Fibroblast of skin of back (primary cell): Measurements from ENCODE around the gene PRR13. TPM values are rescaled to one million over a fixed set of nuclear protein-coding genes. Genes with fewer than 3 reads are reported as not detected.
"Not testable (repeated sequence)": the region's sequence is repeated elsewhere in the genome, so short reads cannot be mapped to it uniquely, and the experiment has no call there.

Experiments used
- DNase-seq: peaks from one replicate; pipeline ENCODE4 v3.0.0-alpha.2; 2013
- polyA plus RNA-seq, 2 experiments: library from polyadenylated mRNA; unstranded; fragments of 120-200 nt; gene quantifications; one replicate each; pipeline ENCODE4 v1.2.1, GENCODE V29; 2013; ENCODE audit not compliant: insufficient read length in 2 of 2

The PRR13 gene
- polyA plus RNA-seq (2013, experiment 1 of 2; ENCODE audit: insufficient read length), result 166 TPM
- polyA plus RNA-seq (2013, experiment 2 of 2; ENCODE audit: insufficient read length), result 110 TPM

GRCh38 chr12:53441040-53441833, at the start of gene PRR13:
Gene PRR13 (plus strand): TSS chr12:53441734. CDS start chr12:53442715, 981 bp downstream.
- DNase-seq, result peak; percentile 100

DNA sequence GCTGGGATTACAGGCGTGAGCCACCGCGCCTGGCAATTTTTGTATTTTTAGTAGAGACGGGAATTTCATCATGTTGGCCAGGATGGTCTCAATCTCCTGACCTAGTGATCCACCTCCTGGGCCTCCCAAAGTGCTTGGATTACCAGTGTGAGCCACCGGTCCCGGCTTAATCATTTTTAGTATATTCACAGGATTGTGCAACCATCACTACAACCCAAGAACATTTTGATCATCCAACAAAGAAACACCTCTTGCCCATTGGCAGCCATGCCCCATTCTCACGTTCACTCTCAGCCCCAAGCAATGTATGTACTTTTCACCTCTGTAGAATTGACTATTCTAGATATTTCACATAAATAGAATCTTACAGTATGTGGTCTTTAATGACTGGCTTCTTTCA, 41.6 kb upstream of the PRR13 start:
- no peak for DNase-seq

- not testable (repeated sequence) for DNase-seq
These were observed 39.2 kb upstream of the PRR13 start for GRCh38 chr12:53402351-53402750.

- no peak for DNase-seq
These were observed 38.7 kb upstream of the PRR13 start for GRCh38 chr12:53402871-53403270.

GRCh38 chr12:53410951-53411350, 30.6 kb upstream of the PRR13 start:
- DNase-seq, result no peak

GRCh38 chr12:53413485-53414204, 27.9 kb upstream of the PRR13 start:
- DNase-seq, result peak; percentile 6

DNA sequence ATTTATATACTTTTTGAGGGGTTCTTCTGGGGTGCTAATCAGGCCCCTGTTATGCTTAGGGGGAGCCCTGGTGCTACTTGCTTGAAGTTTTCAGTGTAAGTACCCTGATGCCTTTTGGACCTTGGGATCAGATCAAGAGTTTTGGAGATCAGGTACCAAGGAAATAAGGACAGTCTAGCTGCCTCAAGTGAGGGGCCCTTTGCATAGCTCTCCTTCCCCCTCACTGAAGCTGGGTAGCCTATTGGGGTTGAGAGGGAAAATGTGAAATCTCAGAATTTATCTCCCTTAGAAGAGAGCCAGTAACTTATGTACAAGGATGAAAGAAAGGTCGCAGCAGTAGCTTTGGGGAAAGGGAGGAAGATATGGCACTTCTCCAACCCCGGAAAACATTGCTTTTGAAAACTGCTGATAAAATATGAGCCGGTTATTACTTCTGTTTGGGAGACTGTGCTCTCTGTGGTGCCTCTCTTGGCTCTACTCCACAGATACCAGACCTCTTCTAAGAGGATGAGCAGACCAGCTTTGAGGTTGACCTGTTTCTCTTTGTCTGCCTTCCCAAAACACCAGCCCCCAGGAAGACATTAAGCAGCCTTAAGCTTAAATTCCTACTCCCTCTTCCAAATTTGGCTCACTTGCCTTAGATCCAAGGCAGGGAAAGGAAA, 26.6 kb upstream of the PRR13 start:
- DNase-seq, result no peak

DNA sequence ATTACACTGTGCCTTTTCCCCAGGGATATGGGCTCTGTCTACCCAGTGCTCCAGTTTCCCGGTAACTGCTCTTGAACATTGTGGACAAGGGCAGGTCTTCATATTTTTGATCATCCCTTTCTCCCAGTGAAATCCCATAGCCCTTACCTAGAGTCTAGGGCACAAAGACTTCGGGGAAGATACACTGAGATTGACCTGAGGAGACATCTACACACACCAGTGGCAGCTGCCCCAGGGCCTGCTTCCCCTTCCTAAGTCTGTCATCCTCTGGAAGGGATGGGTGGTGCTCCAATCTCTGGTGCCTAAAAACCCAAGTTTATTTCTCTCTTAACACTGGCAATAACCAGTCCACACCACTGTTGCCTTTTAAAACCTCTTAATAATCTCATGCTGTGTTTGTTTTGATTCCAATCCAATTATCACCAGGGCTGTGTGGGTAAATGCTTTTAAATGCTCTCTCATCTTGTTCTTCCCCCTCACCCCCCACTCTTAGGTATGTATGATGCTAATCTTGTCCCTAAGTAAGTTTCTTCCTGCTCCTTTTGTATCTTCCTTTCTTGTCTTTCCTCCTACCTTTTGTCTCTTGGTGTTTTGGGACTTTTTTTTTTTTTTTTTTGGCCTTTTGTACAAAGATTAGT, 25.7 kb upstream of the PRR13 start:
- DNase-seq, result peak; percentile 46

- DNase-seq, result not testable (repeated sequence)
These were observed 24.2 kb upstream of the PRR13 start for GRCh38 chr12:53417291-53417816.

GRCh38 chr12:53418221-53418620, 23.3 kb upstream of the PRR13 start:
- DNase-seq, result no peak

GRCh38 chr12:53419756-53420155, 21.8 kb upstream of the PRR13 start:
- DNase-seq, result no peak

DNA sequence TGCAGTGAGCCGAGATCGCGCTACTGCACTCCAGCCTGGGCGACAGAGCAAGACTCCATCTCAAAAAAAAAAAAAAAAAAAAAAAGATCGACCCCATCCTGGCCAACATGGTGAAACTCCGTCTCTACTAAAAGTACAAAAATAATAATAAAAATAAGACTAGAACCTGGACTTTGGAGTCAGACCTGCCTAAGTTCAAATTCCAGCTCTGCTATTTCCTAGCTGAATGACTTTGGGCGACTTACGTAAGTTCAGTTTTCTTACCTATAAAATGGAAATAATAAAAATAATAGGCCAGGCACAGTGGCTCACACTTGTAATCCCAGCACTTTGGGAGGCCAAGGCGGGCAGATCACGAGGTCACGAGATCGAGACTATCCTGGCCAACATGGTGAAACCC, 19.3 kb upstream of the PRR13 start:
- not testable (repeated sequence) for DNase-seq

- no peak for DNase-seq
These were observed 17.9 kb upstream of the PRR13 start, which contains the start of gene AMHR2 for GRCh38 chr12:53423597-53423996. Gene AMHR2 (plus strand): TSS chr12:53423855. CDS start chr12:53423935, 80 bp downstream.

- no peak for DNase-seq
These were observed 16.7 kb upstream of the PRR13 start for GRCh38 chr12:53424626-53425514.

DNA sequence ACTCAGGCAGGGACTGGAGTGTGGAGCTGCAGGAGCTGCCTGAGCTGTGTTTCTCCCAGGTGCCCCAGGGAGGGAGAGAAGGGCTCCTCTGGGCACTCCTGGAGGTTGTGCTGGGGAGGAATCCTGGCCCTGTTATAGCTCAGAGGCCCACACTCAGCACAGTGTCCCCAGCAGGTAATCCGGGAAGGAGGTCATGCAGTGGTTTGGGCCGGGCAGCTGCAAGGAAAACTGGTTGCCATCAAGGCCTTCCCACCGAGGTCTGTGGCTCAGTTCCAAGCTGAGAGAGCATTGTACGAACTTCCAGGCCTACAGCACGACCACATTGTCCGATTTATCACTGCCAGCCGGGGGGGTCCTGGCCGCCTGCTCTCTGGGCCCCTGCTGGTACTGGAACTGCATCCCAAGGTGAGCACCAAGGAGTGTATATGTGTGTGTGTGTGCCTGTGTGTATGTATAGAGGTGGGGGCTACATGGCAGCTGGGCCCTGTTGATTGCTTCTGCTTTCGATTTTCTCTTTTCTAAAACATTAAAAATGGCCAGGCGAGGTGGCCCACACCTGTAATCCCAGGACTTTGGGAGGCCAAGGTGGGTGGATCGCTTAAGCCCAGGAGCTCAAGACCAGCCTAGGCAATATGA, 15.9 kb upstream of the PRR13 start:
- DNase-seq, result no peak

- peak; percentile 82 for DNase-seq
These were observed 13.5 kb upstream of the PRR13 start for GRCh38 chr12:53427905-53428594.

DNA sequence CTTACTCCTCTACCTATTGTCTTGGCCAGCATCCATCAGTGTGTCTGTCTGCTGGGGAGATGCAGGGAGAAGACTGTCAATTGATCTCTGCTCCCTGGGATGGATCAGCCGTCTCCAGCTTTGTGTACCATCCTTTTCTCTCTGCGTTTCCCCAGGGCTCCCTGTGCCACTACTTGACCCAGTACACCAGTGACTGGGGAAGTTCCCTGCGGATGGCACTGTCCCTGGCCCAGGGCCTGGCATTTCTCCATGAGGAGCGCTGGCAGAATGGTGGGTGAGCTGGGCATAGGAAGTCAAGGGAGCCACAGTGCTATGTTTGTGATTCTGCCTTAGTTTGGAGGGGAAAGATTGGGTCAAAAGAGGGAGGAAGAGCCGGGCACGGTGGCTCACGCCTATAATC, 12.8 kb upstream of the PRR13 start:
- DNase-seq, result no peak

DNA sequence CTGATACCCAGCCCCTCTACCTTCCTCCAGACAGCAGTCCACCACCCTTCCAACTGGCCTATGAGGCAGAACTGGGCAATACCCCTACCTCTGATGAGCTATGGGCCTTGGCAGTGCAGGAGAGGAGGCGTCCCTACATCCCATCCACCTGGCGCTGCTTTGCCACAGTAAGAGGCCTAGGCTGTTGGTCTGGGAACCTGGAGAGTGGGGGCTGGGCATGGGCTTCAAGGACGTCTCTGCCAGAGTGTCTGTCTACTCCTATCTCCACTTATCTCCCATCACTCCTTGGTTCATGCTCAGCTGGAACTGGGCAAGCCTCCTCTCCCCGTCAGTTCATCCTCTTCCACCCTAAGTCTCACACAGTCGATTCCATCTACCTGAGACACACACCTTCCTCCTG, 11.4 kb upstream of the PRR13 start:
- no peak for DNase-seq

- peak; percentile 48 for DNase-seq
These were observed 10.3 kb upstream of the PRR13 start for GRCh38 chr12:53431187-53431586.

GRCh38 chr12:53435326-53435725, 6.2 kb upstream of the PRR13 start:
- DNase-seq, result not testable (repeated sequence)
